Common myeloid progenitor, CD34-positive (primary cell): Measurements from ENCODE around the gene AMPD1.

Experiments used
- CTCF ChIA-PET: fragments of 350-600 bp; sonication (Branson Sonifier 250); formaldehyde crosslinking; loops from one replicate; lab custom pipeline; 2021; ENCODE audit warnings: antibody characterized with exemption; lab: Charles Lee
- POLR2A ChIA-PET: fragments of 350-600 bp; sonication (Branson Sonifier 250); formaldehyde crosslinking; loops from one replicate; lab custom pipeline; 2021; ENCODE audit warnings: antibody characterized with exemption; lab: Charles Lee
- DNase-seq, 3 donors: peaks; one replicate each; pipeline versions ENCODE4 v3.0.0 to v3.0.0-alpha.2; 2013
- H3K27ac ChIP-seq, 2 experiments: 1 replicate in 1 of 2; 2 replicates in 1 of 2; pipeline ENCODE4 v1.7.0; 2013; ENCODE audit warnings: inconsistent platforms in 2 of 2, low read length in 2 of 2, mild to moderate bottlenecking in 2 of 2, low read depth in 1 of 2, moderate library complexity in 1 of 2; ENCODE audit not compliant: severe bottlenecking in 2 of 2, insufficient read depth in 1 of 2, poor library complexity in 1 of 2
- H3K27me3 ChIP-seq, 5 experiments: replicated peaks in 2 of 5; 1 replicate in 3 of 5; 2 replicates in 2 of 5; pipeline versions ENCODE4 v1.6.1 to v1.7.0; 2013; ENCODE audit warnings: low read length in 4 of 5, mild to moderate bottlenecking in 2 of 5, moderate library complexity in 2 of 5, inconsistent platforms in 1 of 5; ENCODE audit not compliant: insufficient read depth in 5 of 5, control insufficient read depth in 4 of 5
- H3K36me3 ChIP-seq, 4 experiments: 1 replicate in 2 of 4; 2 replicates in 2 of 4; pipeline versions ENCODE4 v1.6.1 to v1.7.0; 2013; ENCODE audit warnings: low read length in 3 of 4, control low read depth in 1 of 4, mild to moderate bottlenecking in 1 of 4; ENCODE audit not compliant: control insufficient read depth in 4 of 4, insufficient read depth in 4 of 4
- H3K4me1 ChIP-seq, 4 experiments: 1 replicate in 3 of 4; 2 replicates in 1 of 4; pipeline versions ENCODE4 v1.6.1 to v1.7.1; 2013; ENCODE audit warnings: low read length in 3 of 4, mild to moderate bottlenecking in 3 of 4, control low read depth in 1 of 4, inconsistent platforms in 1 of 4, moderate library complexity in 1 of 4; ENCODE audit not compliant: control insufficient read depth in 4 of 4, insufficient read depth in 4 of 4; ENCODE audit errors: control extremely low read depth in 1 of 4
- H3K4me3 ChIP-seq, 7 experiments: 1 replicate in 4 of 7; 2 replicates in 3 of 7; pipeline versions ENCODE4 v1.5.1 to v1.7.0; 2013; ENCODE audit warnings: mild to moderate bottlenecking in 7 of 7, low read length in 6 of 7, moderate library complexity in 6 of 7, inconsistent platforms in 2 of 7, low read depth in 2 of 7, control low read depth in 1 of 7; ENCODE audit not compliant: insufficient read depth in 4 of 7, control insufficient read depth in 1 of 7; ENCODE audit errors: extremely low read depth in 1 of 7
- H3K9me3 ChIP-seq, 5 experiments: 1 replicate in 4 of 5; 2 replicates in 1 of 5; pipeline versions ENCODE4 v1.6.1 to v1.7.1; 2013; ENCODE audit warnings: low read length in 4 of 5, mild to moderate bottlenecking in 2 of 5, inconsistent platforms in 1 of 5, low read depth in 1 of 5, moderate library complexity in 1 of 5; ENCODE audit not compliant: control insufficient read depth in 4 of 5, insufficient read depth in 2 of 5; ENCODE audit errors: control extremely low read depth in 1 of 5
- WGBS: methylation state at CpG from one replicate; pipeline ENCODE4 v1.1.5; 2013; ENCODE audit not compliant: insufficient coverage; 5-methylcytosine and 5-hydroxymethylcytosine counted together

Gene AMPD1

GRCh38 chr1:114716304-114717170 is 21.2 kb upstream of the AMPD1 start, which contains the start of gene NRAS:
TSS of gene NRAS (minus strand) at chr1:114716771. CDS start at chr1:114716160, 611 bp downstream.
- 0% methylated on average over 24 of the region's 38 CpGs for WGBS
- CTCF ChIA-PET: interaction anchor here (1.1 to 2.5 kb wide), 6 partner anchors 10 to 45 kb away, joined by 3 to 6 read pairs (median 4); no protein-coding TSS in a partner anchor
- POLR2A ChIA-PET: interaction anchor here (1.2 kb wide), 1 partner anchor 11 kb away, joined by 3 read pairs; no protein-coding TSS in a partner anchor
- peak; percentile 94 to 96 (median 96) for DNase-seq
- H3K27me3 ChIP-seq: no peaks in the 10 kb centered on the region
- peak within 1 kb of the TSS; percentile 75 to 96 (median 93) for H3K4me3 ChIP-seq
- peaks cover 6 to 14% (median 8%) of the 10 kb centered on the region in 4 experiments for H3K4me1 ChIP-seq
- H3K9me3 ChIP-seq: no peaks in the 10 kb centered on the region
- H3K36me3 ChIP-seq: peaks cover 24 to 61% (median 49%) of the 10 kb centered on the region in 4 experiments
- H3K27ac ChIP-seq: peak within 1 kb of the TSS; percentile 99 to 100

GRCh38 chr1:114715952-114716303 is 20.6 kb upstream of the AMPD1 start:
- Histone ChIP-seq H3K27ac (peak overlapping the region; percentile 99 to 100), H3K36me3 (peaks cover 21 to 57% (median 45%) of the 10 kb centered on the region in 4 experiments), H3K4me3 (peak overlapping the region; percentile 75 to 96 (median 93)), H3K27me3 (no peaks in the 10 kb centered on the region), H3K4me1 (peaks cover 6 to 14% (median 8%) of the 10 kb centered on the region in 4 experiments), H3K9me3 (no peaks in the 10 kb centered on the region)
- DNase-seq: no peak
- 54% methylated on average over 4 of the region's 4 CpGs for WGBS
- ChIA-PET CTCF (interaction anchor here (1.1 to 2.5 kb wide), 6 partner anchors 9 to 45 kb away, joined by 3 to 6 read pairs (median 4); no protein-coding TSS in a partner anchor), POLR2A (interaction anchor here (1.2 kb wide), 1 partner anchor 12 kb away, joined by 3 read pairs; no protein-coding TSS in a partner anchor)

- ChIA-PET POLR2A (interaction anchor here (0.7 kb wide), 1 partner anchor 32 kb away, joined by 3 read pairs; no protein-coding TSS in a partner anchor), CTCF (interaction anchor here (1.7 to 2.1 kb wide), 2 partner anchors 9 to 41 kb away, joined by 7 to 8 read pairs; no protein-coding TSS in a partner anchor)
- 96% methylated on average over 3 of the region's 4 CpGs for WGBS
Observed at GRCh38 chr1:114712977-114713376, 17.6 kb upstream of the AMPD1 start.

GRCh38 chr1:114710360-114710759 is 15.0 kb upstream of the AMPD1 start:
- Histone ChIP-seq H3K27me3 (no peaks in the 10 kb centered on the region), H3K36me3 (peaks cover 29 to 64% (median 46%) of the 10 kb centered on the region in 4 experiments), H3K9me3 (no peaks in the 10 kb centered on the region), H3K27ac (no peak overlapping the region), H3K4me3 (no peak overlapping the region), H3K4me1 (peaks cover 1 to 3% (median 2%) of the 10 kb centered on the region in 4 experiments)
- CTCF ChIA-PET: no interaction called here
- no peak for DNase-seq
- POLR2A ChIA-PET: no interaction called here
- 100% methylated on average over 3 of the region's 3 CpGs for WGBS

More at GRCh38 chr1:114712977-114713376, 17.6 kb upstream of the AMPD1 start:
- Histone ChIP-seq H3K4me3 (no peak overlapping the region), H3K27me3 (no peaks in the 10 kb centered on the region), H3K27ac (no peak overlapping the region), H3K4me1 (peaks cover 6 to 14% (median 8%) of the 10 kb centered on the region in 4 experiments), H3K36me3 (peaks cover 21 to 47% (median 34%) of the 10 kb centered on the region in 4 experiments), H3K9me3 (no peaks in the 10 kb centered on the region)
- DNase-seq: no peak

GRCh38 chr1:114707604-114708003 is 12.3 kb upstream of the AMPD1 start:
- no peak overlapping the region for H3K27ac ChIP-seq
- H3K4me1 ChIP-seq: no peaks in the 10 kb centered on the region
- ChIA-PET CTCF (no interaction called here), POLR2A (no interaction called here)
- no peak overlapping the region for H3K4me3 ChIP-seq
- DNase-seq: no peak
- WGBS: 100% methylated on average over 2 of the region's 2 CpGs
- H3K9me3 ChIP-seq: no peaks in the 10 kb centered on the region
- no peaks in the 10 kb centered on the region for H3K27me3 ChIP-seq
- peaks cover 26 to 52% (median 41%) of the 10 kb centered on the region in 4 experiments for H3K36me3 ChIP-seq

GRCh38 chr1:114703242-114703641 is 7.9 kb upstream of the AMPD1 start:
- H3K4me1 ChIP-seq: peaks cover 0 to 2% (median 0%) of the 10 kb centered on the region in 4 experiments
- ChIA-PET CTCF (interaction anchor here (0.7 to 1.9 kb wide), 2 partner anchors 8 to 10 kb away, joined by 3 to 7 read pairs; partner anchors contain the start of gene AMPD1), POLR2A (no interaction called here)
- peaks cover 9 to 25% (median 16%) of the 10 kb centered on the region in 4 experiments for H3K36me3 ChIP-seq
- no peaks in the 10 kb centered on the region for H3K9me3 ChIP-seq
- DNase-seq: no peak
- no peak overlapping the region for H3K27ac ChIP-seq
- no peaks in the 10 kb centered on the region for H3K27me3 ChIP-seq
- no CpG with 5 or more reads among the region's 1 CpG for WGBS
- no peak overlapping the region for H3K4me3 ChIP-seq
